GM21381 (cell line): ENCODE results near the gene NDUFS4.
"Not testable (repeated sequence)": the region's sequence is repeated elsewhere in the genome, so short reads cannot be mapped to it uniquely, and the experiment has no call there.

Source experiments
- ATAC-seq: cut with Tn5 transposase; IDR thresholded peaks from one replicate; pipeline ENCODE4 v1.9.1; 2021; ENCODE audit warnings: mild to moderate bottlenecking, moderate library complexity; ENCODE audit not compliant: unreplicated experiment

NDUFS4 gene

DNA sequence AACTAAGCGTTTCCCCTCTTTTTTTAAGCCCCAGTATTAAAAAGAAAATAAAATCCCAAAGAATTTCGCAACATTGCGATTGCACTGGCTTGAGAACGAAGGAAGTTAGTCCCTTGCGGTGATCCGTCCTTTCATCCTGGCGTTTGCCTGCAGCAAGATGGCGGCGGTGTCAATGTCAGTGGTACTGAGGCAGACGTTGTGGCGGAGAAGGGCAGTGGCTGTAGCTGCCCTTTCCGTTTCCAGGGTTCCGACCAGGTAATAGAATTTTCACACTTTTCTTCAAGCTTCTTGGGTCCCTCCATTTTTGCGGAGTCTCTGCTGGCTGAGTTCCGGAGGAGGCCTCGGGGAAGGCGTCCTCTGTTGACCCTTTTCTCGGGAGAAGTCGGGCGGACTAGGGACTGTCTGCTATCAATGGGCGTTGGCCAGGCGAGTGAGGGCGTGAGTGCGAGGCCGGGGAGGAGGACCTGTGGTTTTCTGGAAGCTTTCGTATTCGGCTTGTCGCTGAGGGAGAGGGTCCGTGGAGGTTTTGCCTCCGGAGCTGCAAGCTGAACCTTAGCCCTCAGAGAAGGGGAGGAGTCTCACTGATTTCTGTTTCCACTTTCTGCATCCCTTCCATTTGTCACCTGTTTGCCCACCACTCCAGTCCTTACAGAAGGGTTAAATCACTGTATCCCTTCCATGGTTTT, at the start of gene NDUFS4:
NDUFS4 (plus strand) TSS at position 134 of the 686 bp plus-strand sequence; CDS start at position 158, 24 bp downstream.
- ATAC-seq: peak; percentile 92

GRCh38 chr5:53512539-53512938, 47.9 kb upstream of the NDUFS4 start:
- ATAC-seq: no peak

DNA sequence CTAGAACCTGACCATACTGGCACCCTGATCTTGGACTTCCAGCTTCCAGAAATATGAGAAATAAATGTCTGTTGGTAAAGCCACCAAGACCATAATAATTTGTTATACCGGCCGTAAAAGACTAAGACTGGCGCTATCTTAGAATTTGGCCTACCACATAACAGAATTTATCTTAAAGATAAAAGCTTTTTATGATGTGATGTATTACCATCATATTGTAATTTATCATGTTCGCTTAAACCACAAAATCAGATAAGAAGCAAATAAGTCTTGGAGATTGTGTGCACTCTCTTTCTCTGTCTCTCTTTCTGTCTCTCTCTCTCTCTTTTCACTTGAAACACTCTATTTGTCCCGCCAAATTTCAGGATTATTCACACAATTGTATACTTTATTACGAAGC, 44.5 kb upstream of the NDUFS4 start:
- no peak for ATAC-seq

GRCh38 chr5:53520813-53521212, 39.6 kb upstream of the NDUFS4 start:
- ATAC-seq: no peak

GRCh38 chr5:53537711-53538110, 22.7 kb upstream of the NDUFS4 start:
- ATAC-seq: no peak

- not testable (repeated sequence) for ATAC-seq
Observed at GRCh38 chr5:53540739-53541138, 19.7 kb upstream of the NDUFS4 start.

- ATAC-seq: no peak
Observed at GRCh38 chr5:53541859-53542258, 18.6 kb upstream of the NDUFS4 start.

GRCh38 chr5:53542926-53543325, 17.5 kb upstream of the NDUFS4 start:
- no peak for ATAC-seq

DNA sequence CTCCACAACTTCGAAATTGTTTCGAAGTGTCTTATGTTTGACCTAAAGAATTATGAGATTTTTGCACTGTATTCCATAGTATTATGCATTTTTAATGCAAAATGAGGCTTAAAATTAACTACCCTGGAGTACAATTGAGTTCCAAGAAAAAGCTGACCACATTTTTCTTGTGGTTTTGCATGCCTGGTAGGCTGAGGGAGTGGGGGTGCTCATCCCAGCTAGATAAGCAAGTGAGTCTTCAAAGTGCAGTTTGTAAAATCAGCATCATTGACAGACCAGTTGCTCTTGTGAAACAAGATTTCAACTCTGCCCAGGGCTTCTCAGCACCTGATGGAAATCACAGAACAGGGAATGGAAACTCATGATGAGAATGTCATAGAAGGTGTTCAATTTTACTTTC, 17.0 kb upstream of the NDUFS4 start:
- ATAC-seq: no peak

DNA sequence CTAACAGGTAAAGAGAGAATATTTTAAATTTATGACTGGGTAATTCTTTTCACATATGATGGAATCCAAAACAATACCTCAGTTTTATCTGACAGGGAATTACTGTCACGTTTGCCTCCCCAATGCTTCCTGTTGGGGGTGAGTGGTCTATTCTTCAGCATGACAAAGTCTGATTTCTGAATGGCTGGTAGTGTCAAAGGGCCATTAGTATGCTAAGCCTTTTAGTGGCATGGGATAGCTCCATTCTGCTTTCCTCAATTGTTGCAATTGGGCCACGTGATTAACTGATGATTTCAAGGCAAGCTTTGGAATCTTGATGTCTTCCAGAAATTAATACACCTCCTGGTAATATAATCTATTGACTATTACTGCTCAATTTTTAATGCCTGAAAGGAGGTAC, 14.7 kb upstream of the NDUFS4 start:
- no peak for ATAC-seq

- no peak for ATAC-seq
Observed at GRCh38 chr5:53547226-53547625, 13.2 kb upstream of the NDUFS4 start.

- not testable (repeated sequence) for ATAC-seq
Observed at GRCh38 chr5:53548501-53548900, 11.9 kb upstream of the NDUFS4 start.

- ATAC-seq: no peak
Observed at GRCh38 chr5:53549792-53550191, 10.6 kb upstream of the NDUFS4 start.

- ATAC-seq: no peak
Observed at GRCh38 chr5:53552561-53552960, 7.9 kb upstream of the NDUFS4 start.

DNA sequence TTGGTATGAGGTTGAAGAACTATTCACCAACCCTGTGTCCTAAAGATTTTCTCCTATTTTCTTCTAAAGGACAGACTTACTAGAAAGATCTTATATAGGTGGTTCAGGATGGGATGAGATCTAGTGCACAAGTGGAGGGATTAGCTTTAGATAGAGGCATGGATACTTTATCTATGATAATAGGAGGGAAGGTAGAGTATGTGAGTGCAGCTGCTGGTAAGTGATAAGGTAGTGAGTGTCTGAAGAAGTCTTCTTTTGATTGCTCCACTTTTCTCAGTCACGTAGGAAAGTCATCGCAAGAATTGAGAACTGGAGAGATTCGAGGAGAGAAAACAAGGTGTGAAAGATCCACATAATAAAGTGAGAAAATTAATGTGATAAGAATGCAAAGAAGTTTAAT, 6.0 kb upstream of the NDUFS4 start:
- ATAC-seq: no peak

GRCh38 chr5:53555160-53555559, 5.3 kb upstream of the NDUFS4 start:
- no peak for ATAC-seq

- no peak for ATAC-seq
Observed at GRCh38 chr5:53556001-53556400, 4.4 kb upstream of the NDUFS4 start.

DNA sequence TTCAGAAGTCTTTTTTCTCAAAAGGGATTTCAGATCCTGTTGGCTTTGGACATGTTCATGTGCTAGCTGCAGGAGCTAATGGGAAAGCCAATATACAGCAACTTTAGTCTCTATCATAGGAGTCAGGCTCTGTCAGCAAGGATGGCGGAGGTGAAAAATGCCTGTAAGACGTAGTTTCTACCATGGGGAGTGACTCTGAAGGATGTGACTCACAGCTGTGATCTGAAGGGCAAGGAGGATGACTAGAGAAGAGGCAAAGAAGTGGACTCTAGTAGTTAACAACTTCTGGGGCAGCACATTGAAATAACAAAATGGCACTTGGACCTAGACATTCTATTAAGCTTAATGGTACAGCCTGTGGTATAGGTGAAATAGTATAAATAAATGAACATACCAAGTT, 3.1 kb upstream of the NDUFS4 start:
- no peak for ATAC-seq

DNA sequence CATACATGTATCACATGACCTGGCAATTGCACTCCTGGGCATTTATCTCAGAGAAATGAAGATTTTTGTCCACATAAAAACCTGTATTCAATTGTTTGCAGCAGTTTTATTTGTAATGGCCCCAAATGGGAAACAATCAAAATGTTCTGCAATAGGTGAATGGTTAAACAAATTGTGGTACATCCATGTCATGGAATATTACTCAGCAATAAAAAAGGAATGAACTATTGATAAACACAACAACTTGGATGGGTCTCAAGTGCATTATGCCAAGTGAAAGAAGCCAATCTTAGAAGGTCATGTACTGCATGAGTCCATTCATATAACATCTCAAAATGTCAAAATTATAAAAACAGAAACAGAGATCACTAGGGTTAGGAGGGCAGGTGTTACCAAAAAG, 1.5 kb upstream of the NDUFS4 start:
- no peak for ATAC-seq

DNA sequence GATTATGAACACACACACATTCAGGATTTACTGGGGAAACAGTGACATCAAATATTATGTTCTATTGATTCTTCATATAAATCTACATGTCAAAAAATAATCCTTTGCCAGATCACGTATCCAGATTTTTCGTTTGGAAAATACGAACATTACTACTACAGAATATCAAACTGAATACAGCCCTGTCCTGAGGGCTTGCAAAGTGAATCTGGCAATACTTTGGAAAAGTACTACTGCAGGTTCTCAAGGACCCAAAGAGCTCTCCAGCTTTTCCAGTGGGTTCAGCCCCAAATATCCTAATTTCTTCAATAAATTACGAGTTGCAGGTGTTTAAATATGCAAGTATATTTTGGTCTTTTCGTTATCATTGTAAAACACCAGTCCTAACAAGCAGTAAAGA, 411 bp upstream of the NDUFS4 start:
- peak; percentile 7 for ATAC-seq

GRCh38 chr5:53568401-53568800, 8.0 kb downstream of the NDUFS4 start:
- ATAC-seq: no peak

DNA sequence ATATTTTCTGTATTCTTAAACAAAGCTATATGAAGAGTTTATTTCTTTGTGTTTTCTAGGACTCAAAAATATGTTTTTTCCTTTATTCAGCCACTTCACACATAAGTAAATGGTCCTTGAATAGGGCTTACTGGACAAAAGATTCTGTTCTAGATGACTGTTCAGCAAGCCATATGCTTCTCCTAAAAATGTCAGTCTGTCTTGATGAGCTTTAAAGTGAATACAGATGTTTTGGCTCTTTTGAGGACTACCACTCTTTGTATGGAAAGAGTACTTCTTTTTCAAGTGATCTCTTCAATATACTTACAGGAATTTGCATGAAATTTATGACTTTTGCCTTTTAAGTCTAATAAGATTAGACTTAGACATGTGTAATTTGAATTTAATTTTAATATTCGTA, 8.4 kb downstream of the NDUFS4 start:
- no peak for ATAC-seq

- ATAC-seq: no peak
Observed at GRCh38 chr5:53569453-53569852, 9.0 kb downstream of the NDUFS4 start.
